NOMO-1 (cell line): ENCODE results near the gene LATS1.
"Not testable (repeated sequence)": the region's sequence is repeated elsewhere in the genome, so short reads cannot be mapped to it uniquely, and the experiment has no call there.

Experiments
- DNase-seq, 2 experiments: peaks; one replicate each; lab custom pipeline; 2025; ENCODE audit not compliant: unreplicated experiment in 2 of 2; lab: John Stamatoyannopoulos, UW

LATS1 gene

DNA sequence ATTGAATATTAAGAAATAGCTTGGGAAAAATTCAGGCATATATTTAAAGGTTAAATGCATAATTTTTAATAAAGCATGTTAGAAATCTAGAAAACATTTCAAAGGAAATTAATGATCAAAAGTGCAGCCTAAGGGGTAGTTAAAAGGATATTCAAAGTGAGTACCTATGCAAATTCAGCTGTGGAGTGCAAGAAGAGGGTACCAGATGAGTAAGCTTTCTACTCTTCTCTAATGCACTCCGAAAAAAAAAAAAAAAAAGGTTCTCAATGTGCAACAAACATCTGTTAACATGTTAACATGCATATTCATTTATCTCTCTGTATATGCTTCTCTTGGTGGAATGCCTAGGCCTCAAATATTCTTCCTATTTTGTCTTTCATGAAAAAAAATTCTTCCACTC, 37.4 kb downstream of the LATS1 start:
- DNase-seq, result no peak

GRCh38 chr6:149672265-149672664, 45.6 kb downstream of the LATS1 start:
- DNase-seq, result not testable (repeated sequence)

- no peak for DNase-seq
Measured at GRCh38 chr6:149660028-149660427, 57.9 kb downstream of the LATS1 start.

GRCh38 chr6:149657441-149657840, 60.5 kb downstream of the LATS1 start:
- DNase-seq, result no peak

GRCh38 chr6:149651056-149651455, 66.8 kb downstream of the LATS1 start:
- DNase-seq, result no peak

DNA sequence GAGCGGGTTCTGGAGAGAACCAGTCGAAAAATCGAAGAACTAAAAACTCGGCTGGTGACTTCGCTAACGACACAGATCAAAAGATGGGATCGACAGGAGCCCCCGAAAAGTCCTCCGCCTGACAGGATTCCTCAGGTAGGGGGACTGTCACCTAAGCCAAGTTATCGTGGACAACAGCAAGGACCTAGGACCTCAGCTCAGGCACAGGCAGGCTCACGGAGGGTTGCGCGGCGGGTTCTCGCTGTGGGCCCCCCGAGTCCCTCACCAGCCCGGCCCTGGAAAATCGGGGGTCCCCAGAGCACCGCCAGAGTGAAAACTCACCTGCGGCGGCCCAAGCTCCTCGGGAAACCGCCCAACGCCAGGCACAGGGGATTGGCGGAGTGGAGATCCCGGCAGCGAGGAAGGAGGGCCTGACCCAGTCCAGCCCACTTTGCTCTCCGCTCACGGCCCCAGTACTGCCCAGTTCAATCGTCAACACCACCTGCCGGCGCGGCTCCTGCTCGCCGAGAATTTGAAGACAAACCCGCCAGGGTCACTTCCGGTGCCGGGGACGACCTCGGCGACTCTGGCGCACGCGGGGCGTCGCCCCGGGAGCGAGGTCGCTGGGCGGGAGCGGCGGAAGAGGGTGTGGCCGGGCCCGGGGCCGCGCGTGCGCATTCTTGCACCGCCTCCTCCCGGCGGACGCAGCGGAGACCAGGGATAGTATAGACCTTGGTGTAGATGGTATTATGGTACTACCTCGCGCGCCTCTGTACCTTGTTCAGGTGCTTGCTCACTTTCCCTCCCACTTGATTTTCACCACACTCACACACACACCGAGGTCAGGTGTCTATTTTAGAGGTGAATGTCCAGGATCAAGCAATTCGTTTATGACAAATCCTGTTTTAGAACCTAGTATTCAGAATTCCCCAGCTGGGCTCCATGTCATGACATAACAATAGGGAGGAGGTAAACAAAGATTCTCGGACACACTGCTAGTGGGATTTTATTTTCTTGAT, 69.5 kb downstream of the LATS1 start, which contains the start of gene KATNA1:
KATNA1 (minus strand) TSS at position 567 of the 998 bp plus-strand sequence. CDS start 10,167 bp downstream, outside the sequence.
- peak; percentile 82 to 90 for DNase-seq

DNA sequence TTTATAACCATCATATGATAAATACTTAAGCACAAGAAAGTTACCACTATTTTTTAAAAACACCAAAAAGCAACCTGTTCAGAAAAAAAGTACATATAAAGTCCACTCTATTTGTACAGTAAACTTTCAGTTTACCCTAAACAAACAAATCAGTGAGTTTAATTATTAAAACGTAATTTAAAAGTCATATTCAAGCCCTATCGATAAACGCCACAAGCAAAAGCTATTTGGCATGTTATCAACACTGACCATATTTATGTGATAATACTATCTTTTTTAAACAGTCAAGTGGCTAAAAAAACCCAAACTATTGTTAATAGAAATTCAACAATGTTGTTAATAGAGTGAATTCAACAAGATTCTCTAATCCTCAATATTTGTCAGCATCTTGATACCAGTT, 71.3 kb downstream of the LATS1 start:
- DNase-seq, result no peak

GRCh38 chr6:149642829-149643580, 74.9 kb downstream of the LATS1 start:
- DNase-seq, result no peak

GRCh38 chr6:149636124-149636523, 81.8 kb downstream of the LATS1 start:
- no peak for DNase-seq

DNA sequence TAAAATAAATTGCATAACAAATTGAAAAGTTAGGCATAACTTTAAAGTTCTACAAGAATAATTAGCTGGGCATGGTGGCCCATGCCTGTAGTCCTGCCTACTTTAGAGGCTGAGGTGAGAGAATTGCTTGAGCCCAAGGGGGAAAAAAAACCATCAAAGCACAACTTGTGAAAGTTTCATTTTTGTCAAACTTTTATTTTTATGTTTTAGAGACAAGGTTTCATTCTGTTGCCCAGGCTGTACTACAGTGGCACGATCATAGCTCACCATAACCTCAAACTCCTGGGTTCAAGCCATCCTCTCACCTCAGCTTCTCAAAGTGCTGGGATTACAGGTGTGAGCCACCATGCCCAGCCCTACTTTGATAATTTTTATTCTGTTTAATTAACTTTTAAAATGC, 83.6 kb downstream of the LATS1 start:
- no peak for DNase-seq

- DNase-seq, result peak in 1 of 2 experiments; percentile 74
Measured at GRCh38 chr6:149628875-149629510, 88.9 kb downstream of the LATS1 start.

- DNase-seq, result no peak
Measured at GRCh38 chr6:149627672-149628071, 90.2 kb downstream of the LATS1 start.

- DNase-seq, result no peak
Measured at GRCh38 chr6:149615805-149616204, 102.1 kb downstream of the LATS1 start.

- DNase-seq, result no peak
Measured at GRCh38 chr6:149614337-149614736, 103.6 kb downstream of the LATS1 start.

DNA sequence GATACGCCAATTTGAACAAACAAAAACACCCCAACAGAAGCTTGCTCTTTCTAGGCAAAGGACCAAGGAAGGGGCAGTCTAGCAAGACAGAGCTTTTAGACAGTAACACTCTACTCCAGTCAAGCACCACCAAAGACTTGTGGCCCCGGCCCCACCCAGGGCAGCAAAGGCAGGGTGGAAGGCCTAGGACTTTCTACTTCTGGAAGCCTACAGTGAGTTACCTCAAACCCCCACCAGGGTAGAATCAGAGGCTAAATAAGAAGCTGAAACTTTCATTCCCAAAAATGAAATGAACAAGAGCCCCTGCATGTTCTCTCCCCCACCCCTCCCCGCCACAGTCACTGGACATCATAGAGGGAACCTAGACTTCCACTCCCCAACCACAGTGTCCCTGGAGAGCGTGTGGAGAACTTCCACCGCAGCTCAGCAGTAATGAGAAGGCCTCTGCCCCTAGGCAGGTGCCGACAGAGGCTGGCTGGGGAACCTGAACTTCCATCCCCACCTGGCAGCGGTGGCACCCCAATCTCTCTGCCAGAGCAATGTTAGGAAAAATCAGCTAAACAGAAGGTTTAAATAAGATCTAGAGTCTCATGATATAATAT, 109.4 kb downstream of the LATS1 start:
- no peak for DNase-seq
